OCI-LY1 (cell line): Measurements from ENCODE around the gene USP34.
A peak's percentile ranks its signal among the peaks of the same experiment; 100 is the strongest.

Experiments used
- H2AFZ ChIP-seq: fragments of 200-600 bp; sonication (generic), shearing (Covaris generic); 2 replicates; pipeline ENCODE4 v1.6.0; 2014; ENCODE audit warnings: antibody characterized with exemption, mild to moderate bottlenecking, low read length
- H3F3A ChIP-seq: fragments of 200-600 bp; sonication (generic), shearing (Covaris generic); 2 replicates; pipeline ENCODE4 v1.6.0; 2014; ENCODE audit warnings: mild to moderate bottlenecking, antibody characterized with exemption, low read length, moderate library complexity; ENCODE audit not compliant: insufficient read depth
- H3K27ac ChIP-seq: fragments of 200-600 bp; sonication (generic); 2 replicates; pipeline ENCODE4 v1.5.1; 2014; ENCODE audit warnings: low read length, mixed run types, mild to moderate bottlenecking, low read depth; ENCODE audit not compliant: poor library complexity, severe bottlenecking
- H3K27me3 ChIP-seq: fragments of 200-600 bp; sonication (generic); 2 replicates; pipeline ENCODE4 v1.6.0; 2014; ENCODE audit warnings: antibody characterized with exemption, mild to moderate bottlenecking, low read length, moderate library complexity; ENCODE audit not compliant: insufficient read depth
- H3K36me3 ChIP-seq: fragments of 200-600 bp; sonication (generic); 2 replicates; pipeline ENCODE4 v1.6.1; 2014; ENCODE audit warnings: mild to moderate bottlenecking, antibody characterized with exemption, low read length, moderate library complexity, mixed read lengths; ENCODE audit not compliant: insufficient read depth
- H3K4me1 ChIP-seq: fragments of 200-600 bp; sonication (generic); 2 replicates; pipeline ENCODE4 v1.5.1; 2014; ENCODE audit warnings: mild to moderate bottlenecking, low read length, moderate library complexity; ENCODE audit not compliant: insufficient read depth, severe bottlenecking
- H3K4me2 ChIP-seq: fragments of 200-600 bp; sonication (generic), shearing (Covaris generic); 2 replicates; pipeline ENCODE4 v1.6.1; 2014; ENCODE audit warnings: low read length
- H3K4me3 ChIP-seq: fragments of 200-600 bp; sonication (generic); 2 replicates; pipeline ENCODE4 v1.5.1; 2014; ENCODE audit warnings: low read length, low read depth, mild to moderate bottlenecking, mixed read lengths; ENCODE audit not compliant: poor library complexity, severe bottlenecking
- H3K79me2 ChIP-seq: fragments of 200-600 bp; shearing (Covaris generic); 2 replicates; pipeline ENCODE4 v1.6.1; 2016; ENCODE audit warnings: mixed run types, low read length, mixed read lengths; ENCODE audit not compliant: insufficient read depth
- H3K9ac ChIP-seq: fragments of 200-600 bp; sonication (generic), shearing (Covaris generic); 2 replicates; pipeline ENCODE4 v1.6.1; 2014; ENCODE audit warnings: mild to moderate bottlenecking, low read length, mixed read lengths
- H3K9me2 ChIP-seq: fragments of 200-600 bp; sonication (generic), shearing (Covaris generic); 2 replicates; pipeline ENCODE4 v1.6.1; 2014; ENCODE audit warnings: low read depth, mild to moderate bottlenecking, low read length, mixed read lengths
- H3K9me3 ChIP-seq: fragments of 200-600 bp; shearing (Covaris generic); 2 replicates; pipeline ENCODE4 v1.6.1; 2014; ENCODE audit warnings: low read length, mixed read lengths
- H4K20me1 ChIP-seq: fragments of 200-600 bp; sonication (generic), shearing (Covaris generic); 2 replicates; pipeline ENCODE4 v1.6.0; 2016; ENCODE audit warnings: mild to moderate bottlenecking, low read length; ENCODE audit not compliant: insufficient read depth
- EZH2 ChIP-seq: fragments of 200-600 bp; sonication (generic), shearing (Covaris generic); IDR thresholded peaks from 2 replicates; pipeline ENCODE4 v1.8.0; 2017; ENCODE audit warnings: borderline replicate concordance, mixed run types, mild to moderate bottlenecking, antibody characterized with exemption, low read length, moderate library complexity, mixed read lengths
- TF ChIP-seq, protein P1 (sequence below): fragments of 200-600 bp; sonication (generic), shearing (Covaris generic); IDR thresholded peaks from 2 replicates; pipeline ENCODE4 v1.5.1; 2017; ENCODE audit warnings: mild to moderate bottlenecking, antibody characterized with exemption, low read length, moderate library complexity, mixed read lengths

The USP34 gene

DNA sequence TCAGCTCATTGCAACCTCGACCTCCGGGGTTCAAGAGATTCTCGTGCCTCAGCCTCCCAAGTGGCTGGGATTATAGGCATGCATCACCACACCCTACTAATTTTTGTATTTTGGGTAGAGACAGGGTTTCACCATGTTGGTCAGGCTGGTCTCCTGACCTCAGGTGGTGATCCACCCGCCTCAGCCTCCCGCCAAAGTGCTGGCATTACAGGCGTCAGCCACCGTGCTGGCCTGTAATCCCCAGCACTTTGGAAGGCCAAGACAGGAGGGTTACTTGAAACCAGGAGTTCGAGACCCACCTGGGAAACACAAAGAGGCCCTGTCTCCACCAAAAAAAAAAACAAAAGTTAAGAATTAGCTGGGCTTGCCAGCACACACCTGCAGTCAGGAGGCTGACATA, 18.5 kb downstream of the USP34 start:
- no peak overlapping the region for H3K4me3 ChIP-seq
- H3K27ac ChIP-seq, result peak overlapping the region; percentile 45
- no peak for TF ChIP-seq EZH2
- TF ChIP-seq, protein P1, sequence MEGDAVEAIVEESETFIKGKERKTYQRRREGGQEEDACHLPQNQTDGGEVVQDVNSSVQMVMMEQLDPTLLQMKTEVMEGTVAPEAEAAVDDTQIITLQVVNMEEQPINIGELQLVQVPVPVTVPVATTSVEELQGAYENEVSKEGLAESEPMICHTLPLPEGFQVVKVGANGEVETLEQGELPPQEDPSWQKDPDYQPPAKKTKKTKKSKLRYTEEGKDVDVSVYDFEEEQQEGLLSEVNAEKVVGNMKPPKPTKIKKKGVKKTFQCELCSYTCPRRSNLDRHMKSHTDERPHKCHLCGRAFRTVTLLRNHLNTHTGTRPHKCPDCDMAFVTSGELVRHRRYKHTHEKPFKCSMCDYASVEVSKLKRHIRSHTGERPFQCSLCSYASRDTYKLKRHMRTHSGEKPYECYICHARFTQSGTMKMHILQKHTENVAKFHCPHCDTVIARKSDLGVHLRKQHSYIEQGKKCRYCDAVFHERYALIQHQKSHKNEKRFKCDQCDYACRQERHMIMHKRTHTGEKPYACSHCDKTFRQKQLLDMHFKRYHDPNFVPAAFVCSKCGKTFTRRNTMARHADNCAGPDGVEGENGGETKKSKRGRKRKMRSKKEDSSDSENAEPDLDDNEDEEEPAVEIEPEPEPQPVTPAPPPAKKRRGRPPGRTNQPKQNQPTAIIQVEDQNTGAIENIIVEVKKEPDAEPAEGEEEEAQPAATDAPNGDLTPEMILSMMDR, result no peak
- H3K4me2 ChIP-seq, result no peak overlapping the region
- no peaks in the 10 kb centered on the region for H3F3A ChIP-seq
- no peaks in the 10 kb centered on the region for H3K27me3 ChIP-seq
- H4K20me1 ChIP-seq, result no peaks in the 10 kb centered on the region
- H2AFZ ChIP-seq, result no peak overlapping the region
- no peaks in the 10 kb centered on the region for H3K9me2 ChIP-seq
- no peaks in the 10 kb centered on the region for H3K9me3 ChIP-seq
- peaks cover 22% of the 10 kb centered on the region for H3K36me3 ChIP-seq
- peaks cover 45% of the 10 kb centered on the region for H3K4me1 ChIP-seq
- H3K79me2 ChIP-seq, result peaks cover 100% of the 10 kb centered on the region
- no peak overlapping the region for H3K9ac ChIP-seq

DNA sequence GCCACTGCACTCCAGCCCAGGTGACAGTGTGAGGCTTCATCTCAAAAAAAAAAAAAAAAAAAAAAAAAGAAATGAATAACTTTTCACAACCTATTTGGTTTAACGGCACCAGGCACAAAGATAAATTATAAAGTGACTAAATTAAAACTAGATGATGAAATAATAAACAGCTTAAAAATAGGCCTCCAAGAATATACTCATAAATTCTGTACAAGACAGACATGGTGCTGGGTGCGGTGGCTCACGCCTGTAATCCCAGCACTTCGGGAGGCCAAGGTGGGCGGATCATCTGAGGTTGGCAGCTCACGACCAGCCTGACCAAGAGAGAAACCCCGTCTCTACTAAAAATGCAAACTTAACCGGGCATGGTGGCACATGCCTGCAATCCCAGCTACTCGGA, 19.7 kb downstream of the USP34 start:
- Histone ChIP-seq H3K27ac (no peak overlapping the region), H3K4me3 (no peak overlapping the region), H4K20me1 (no peaks in the 10 kb centered on the region), H3K9me3 (no peaks in the 10 kb centered on the region), H2AFZ (no peak overlapping the region), H3K9ac (no peak overlapping the region), H3K79me2 (peaks cover 100% of the 10 kb centered on the region), H3K9me2 (no peaks in the 10 kb centered on the region), H3F3A (no peaks in the 10 kb centered on the region), H3K4me1 (peaks cover 50% of the 10 kb centered on the region), H3K36me3 (peaks cover 22% of the 10 kb centered on the region), H3K27me3 (no peaks in the 10 kb centered on the region), H3K4me2 (no peak overlapping the region)
- TF ChIP-seq EZH2, result no peak
- TF ChIP-seq, protein P1, result no peak

DNA sequence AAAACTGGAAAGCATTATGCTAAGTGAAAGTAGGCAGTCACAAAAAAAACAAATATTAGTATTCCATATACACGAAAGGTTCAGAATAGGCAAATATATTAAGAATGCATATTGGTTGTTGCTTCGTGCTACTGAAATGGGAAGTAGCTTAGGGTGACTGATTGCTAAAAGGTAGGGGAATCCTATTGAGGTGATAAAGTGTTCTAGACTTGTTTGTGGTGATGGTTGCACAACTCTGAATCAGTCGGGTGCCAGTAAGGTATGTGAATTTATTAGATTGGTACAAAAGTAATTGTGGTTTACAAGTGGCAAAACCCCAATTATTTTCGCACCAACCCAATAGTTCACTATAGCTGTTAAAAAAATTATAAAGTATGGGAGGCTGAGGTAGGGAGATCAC, 20.7 kb downstream of the USP34 start:
- Histone ChIP-seq H3K9me2 (no peaks in the 10 kb centered on the region), H2AFZ (no peak overlapping the region), H3K9ac (no peak overlapping the region), H3F3A (no peaks in the 10 kb centered on the region), H3K27ac (peak overlapping the region; percentile 29), H3K4me1 (peaks cover 50% of the 10 kb centered on the region), H3K79me2 (peaks cover 100% of the 10 kb centered on the region), H3K4me3 (no peak overlapping the region), H4K20me1 (no peaks in the 10 kb centered on the region), H3K9me3 (no peaks in the 10 kb centered on the region), H3K4me2 (no peak overlapping the region), H3K27me3 (no peaks in the 10 kb centered on the region), H3K36me3 (peaks cover 15% of the 10 kb centered on the region)
- no peak for TF ChIP-seq EZH2
- TF ChIP-seq, protein P1, result no peak
